ENCODE measurements around the gene PLCL1.

Gene PLCL1

DNA sequence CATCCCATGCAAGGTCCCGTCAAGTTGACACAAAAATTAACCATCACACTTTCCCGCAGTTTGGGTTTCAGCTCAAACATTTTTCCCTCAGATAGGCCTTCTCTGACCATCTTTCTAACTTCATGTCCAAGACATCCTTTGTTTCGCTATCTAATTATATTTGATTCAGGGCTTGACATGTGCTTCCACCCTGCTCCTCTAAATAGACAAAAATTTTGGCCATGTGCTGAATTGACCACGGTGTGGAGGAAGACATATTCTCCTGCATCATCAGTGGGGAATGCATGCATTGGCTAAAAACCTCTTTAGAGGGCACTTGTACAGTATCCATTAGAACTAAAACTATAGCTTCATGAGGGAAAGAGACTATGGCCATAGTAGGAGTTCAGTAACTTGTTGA, 81.2 kb downstream of the PLCL1 start:
- ChIA-PET POLR2A (no interaction called here), CTCF (no interaction called here)
- TF ChIP-seq, protein P1, sequence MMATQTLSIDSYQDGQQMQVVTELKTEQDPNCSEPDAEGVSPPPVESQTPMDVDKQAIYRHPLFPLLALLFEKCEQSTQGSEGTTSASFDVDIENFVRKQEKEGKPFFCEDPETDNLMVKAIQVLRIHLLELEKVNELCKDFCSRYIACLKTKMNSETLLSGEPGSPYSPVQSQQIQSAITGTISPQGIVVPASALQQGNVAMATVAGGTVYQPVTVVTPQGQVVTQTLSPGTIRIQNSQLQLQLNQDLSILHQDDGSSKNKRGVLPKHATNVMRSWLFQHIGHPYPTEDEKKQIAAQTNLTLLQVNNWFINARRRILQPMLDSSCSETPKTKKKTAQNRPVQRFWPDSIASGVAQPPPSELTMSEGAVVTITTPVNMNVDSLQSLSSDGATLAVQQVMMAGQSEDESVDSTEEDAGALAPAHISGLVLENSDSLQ (IDR thresholded peaks at IDR 0.05): no peak
- TF ChIP-seq SUZ12 (IDR thresholded peaks at IDR 0.05) (no peak), LEF1 (IDR thresholded peaks at IDR 0.05; ENCODE audit: borderline replicate concordance) (no peak)
- no peak for DNase-seq (ENCODE audit: extremely low spot score)

GRCh38 chr2:197888321-197888720, 83.9 kb downstream of the PLCL1 start:
- ChIA-PET CTCF (no interaction called here), POLR2A (no interaction called here)
- DNase-seq (ENCODE audit: extremely low spot score): no peak
- TF ChIP-seq LEF1 (IDR thresholded peaks at IDR 0.05; ENCODE audit: borderline replicate concordance) (no peak), ZNF384 (IDR thresholded peaks at IDR 0.05) (no peak), CTBP1 (IDR thresholded peaks at IDR 0.05; ENCODE audit: borderline replicate concordance) (no peak), NFRKB (IDR thresholded peaks at IDR 0.05) (no peak), FOXK2 (IDR thresholded peaks at IDR 0.05) (no peak), SUZ12 (IDR thresholded peaks at IDR 0.05) (no peak), L3MBTL2 (conservative IDR thresholded peaks at IDR 0.05) (no peak), ELF4 (IDR thresholded peaks at IDR 0.05) (no peak), ARNT (IDR thresholded peaks at IDR 0.05) (no peak), BHLHE40 (IDR thresholded peaks at IDR 0.05; ENCODE audit: borderline replicate concordance) (no peak), FOXM1 (IDR thresholded peaks at IDR 0.05; ENCODE audit: borderline replicate concordance) (no peak), HDGF (IDR thresholded peaks at IDR 0.05; ENCODE audit: borderline replicate concordance) (no peak), FOXA1 (IDR thresholded peaks at IDR 0.05) (no peak), SP1 (IDR thresholded peaks at IDR 0.05) (no peak), TARDBP (IDR thresholded peaks at IDR 0.05) (no peak)
- TF ChIP-seq, protein P1 (IDR thresholded peaks at IDR 0.05): no peak

DNA sequence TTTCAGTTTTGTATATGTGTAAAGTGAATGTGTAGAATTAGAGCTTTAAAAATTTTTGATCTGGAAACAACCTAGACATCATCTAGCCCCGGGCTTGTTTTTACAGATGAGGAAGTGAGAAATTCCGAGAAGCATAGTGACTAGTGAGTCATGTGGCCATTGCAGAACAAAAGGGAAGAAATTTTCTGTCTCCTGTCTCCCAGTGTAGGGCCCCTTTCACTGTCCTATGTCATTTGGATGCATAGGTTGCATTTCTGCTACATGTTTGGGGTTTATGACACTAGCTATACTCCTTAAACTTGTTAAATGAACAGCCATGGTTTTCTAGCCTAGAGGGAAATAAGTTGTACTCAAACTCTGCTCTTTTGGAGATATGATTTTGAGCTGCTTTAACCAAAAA, 84.6 kb downstream of the PLCL1 start:
- ChIA-PET CTCF (interaction anchor here (0.5 kb wide), 1 partner anchor 13 kb away, joined by 3 read pairs; no protein-coding TSS in a partner anchor), POLR2A (no interaction called here)
- TF ChIP-seq BHLHE40 (IDR thresholded peaks at IDR 0.05; ENCODE audit: borderline replicate concordance) (no peak), FOXM1 (IDR thresholded peaks at IDR 0.05; ENCODE audit: borderline replicate concordance) (no peak), LEF1 (IDR thresholded peaks at IDR 0.05; ENCODE audit: borderline replicate concordance) (no peak), FOXA1 (IDR thresholded peaks at IDR 0.05) (no peak), FOXK2 (IDR thresholded peaks at IDR 0.05) (no peak), CTBP1 (IDR thresholded peaks at IDR 0.05; ENCODE audit: borderline replicate concordance) (no peak), SUZ12 (IDR thresholded peaks at IDR 0.05) (no peak)
- DNase-seq (ENCODE audit: extremely low spot score): no peak

DNA sequence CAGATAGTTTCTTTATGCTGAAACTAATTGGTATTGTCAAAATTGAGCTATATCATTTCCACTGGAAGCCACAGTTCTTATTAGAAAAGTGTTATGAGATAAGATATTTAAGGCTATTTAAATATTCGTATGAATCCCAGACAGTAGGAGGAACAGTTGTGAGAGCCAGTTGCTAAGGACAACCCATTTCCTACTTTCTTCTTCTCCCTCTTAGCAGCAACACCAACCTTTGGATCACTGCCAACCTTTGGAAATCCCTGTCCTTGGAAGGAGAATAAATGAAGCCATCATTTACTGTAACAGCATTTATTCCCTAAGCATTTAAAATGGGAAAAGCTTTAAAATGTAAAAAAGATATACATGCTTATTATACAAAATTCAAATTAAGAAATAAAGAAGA, 85.8 kb downstream of the PLCL1 start:
- POLR2A ChIA-PET: no interaction called here
- CTCF ChIA-PET: no interaction called here
- TF ChIP-seq CTBP1 (IDR thresholded peaks at IDR 0.05; ENCODE audit: borderline replicate concordance): no peak
- no peak for DNase-seq (ENCODE audit: extremely low spot score)

- POLR2A ChIA-PET: no interaction called here
- no peak for TF ChIP-seq LEF1 (IDR thresholded peaks at IDR 0.05; ENCODE audit: borderline replicate concordance)
- TF ChIP-seq ELF4 (IDR thresholded peaks at IDR 0.05): no peak
- TF ChIP-seq L3MBTL2 (conservative IDR thresholded peaks at IDR 0.05): no peak
- TF ChIP-seq CTBP1 (IDR thresholded peaks at IDR 0.05; ENCODE audit: borderline replicate concordance): no peak
- TF ChIP-seq HDGF (IDR thresholded peaks at IDR 0.05; ENCODE audit: borderline replicate concordance): no peak
- TF ChIP-seq TARDBP (IDR thresholded peaks at IDR 0.05): no peak
- no peak for TF ChIP-seq ZNF384 (IDR thresholded peaks at IDR 0.05)
- no peak for TF ChIP-seq FOXA1 (IDR thresholded peaks at IDR 0.05)
- TF ChIP-seq SUZ12 (IDR thresholded peaks at IDR 0.05): no peak
- TF ChIP-seq BHLHE40 (IDR thresholded peaks at IDR 0.05; ENCODE audit: borderline replicate concordance): no peak
- TF ChIP-seq SP1 (IDR thresholded peaks at IDR 0.05): no peak
- no peak for TF ChIP-seq FOXM1 (IDR thresholded peaks at IDR 0.05; ENCODE audit: borderline replicate concordance)
- TF ChIP-seq FOXK2 (IDR thresholded peaks at IDR 0.05): no peak
- TF ChIP-seq ARNT (IDR thresholded peaks at IDR 0.05): no peak
- TF ChIP-seq NFRKB (IDR thresholded peaks at IDR 0.05): no peak
- TF ChIP-seq, protein P1 (IDR thresholded peaks at IDR 0.05): no peak
- CTCF ChIA-PET: no interaction called here
- DNase-seq (ENCODE audit: extremely low spot score): no peak
Observed at GRCh38 chr2:197891897-197892442, 87.6 kb downstream of the PLCL1 start.

DNA sequence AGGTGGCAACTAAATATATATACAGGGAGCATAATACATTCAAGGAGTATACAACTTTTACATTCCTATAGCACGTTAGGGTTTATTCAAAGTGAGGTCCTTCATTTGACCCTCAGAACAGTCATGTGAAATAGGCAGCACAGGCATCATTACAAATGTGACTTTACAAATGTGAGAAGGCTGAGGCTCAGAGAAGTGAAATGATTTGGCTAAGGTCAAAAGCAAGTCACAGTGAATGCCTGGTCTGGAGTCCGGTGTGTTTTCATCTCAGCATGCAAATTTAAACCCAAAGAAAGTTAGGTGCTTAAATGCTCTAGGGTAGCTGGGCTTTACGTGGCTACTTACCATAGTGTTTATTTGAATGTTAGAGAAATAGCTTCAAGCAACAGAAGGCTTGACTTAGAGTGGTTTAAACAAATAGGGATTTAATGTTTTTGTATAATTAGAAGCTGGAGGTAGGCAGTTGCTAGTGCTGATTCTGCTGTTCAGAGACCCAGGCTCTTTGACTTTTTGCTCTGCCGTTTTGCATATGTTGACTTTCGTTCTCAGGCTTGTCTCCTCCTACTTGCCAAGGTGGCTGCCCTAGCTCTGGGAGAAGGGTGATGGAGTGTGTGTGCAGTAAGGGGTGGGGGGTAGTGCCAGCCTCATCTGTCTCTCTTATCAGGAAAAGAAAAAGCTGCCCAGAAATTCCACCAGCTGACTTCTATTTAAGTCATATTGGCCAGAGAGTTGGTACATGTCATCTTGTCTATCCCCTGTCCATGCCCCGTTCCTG, 89.2 kb downstream of the PLCL1 start:
- ChIA-PET CTCF (interaction anchor here (0.6 kb wide), 1 partner anchor 80 kb away, joined by 3 read pairs; no protein-coding TSS in a partner anchor), POLR2A (interaction anchor here (0.7 kb wide), 1 partner anchor 394 kb away, joined by 3 read pairs; the partner anchor contains the start of genes HSPD1 and HSPE1)
- DNase-seq (ENCODE audit: extremely low spot score): no peak
- TF ChIP-seq ZNF384 (IDR thresholded peaks at IDR 0.05) (no peak), NFRKB (IDR thresholded peaks at IDR 0.05) (no peak), L3MBTL2 (conservative IDR thresholded peaks at IDR 0.05) (no peak), FOXA1 (IDR thresholded peaks at IDR 0.05) (no peak), FOXM1 (IDR thresholded peaks at IDR 0.05; ENCODE audit: borderline replicate concordance) (no peak)
- TF ChIP-seq, protein P1 (IDR thresholded peaks at IDR 0.05): no peak
